Adrenal gland (tissue), 19 donors: Measurements from ENCODE around the gene LIMK1. TPM values are rescaled to one million over a fixed set of nuclear protein-coding genes. Genes with fewer than 3 reads are reported as not detected.

ENCODE experiments used
- DNase-seq, 7 donors: peaks; one replicate each; pipeline ENCODE4 v3.0.0-alpha.2; 2019 to 2020
- H3K27ac ChIP-seq, 5 donors: fragments of 200-600 bp; sonication (generic) in 4 of 5; 1 replicate in 3 of 5; 2 replicates in 2 of 5; pipeline versions ENCODE4 v1.5.1 to v1.8.0; 2016 to 2020; ENCODE audit warnings: mild to moderate bottlenecking in 1 of 5
- H3K27me3 ChIP-seq: fragments of 200-600 bp; 2 replicates; pipeline ENCODE4 v1.8.0; 2021
- H3K36me3 ChIP-seq, 2 donors: fragments of 200-600 bp; replicated peaks in 1 of 2; 1 replicate in 1 of 2; 2 replicates in 1 of 2; pipeline versions ENCODE4 v1.5.1 to v1.8.0; 2018 to 2022
- H3K4me1 ChIP-seq, 2 donors: fragments of 200-600 bp; replicated peaks in 1 of 2; 1 replicate in 1 of 2; 2 replicates in 1 of 2; pipeline versions ENCODE4 v1.5.1 to v1.8.0; 2018 to 2021
- H3K4me3 ChIP-seq, 4 donors: fragments of 200-600 bp; sonication (generic) in 3 of 4; one replicate each; pipeline ENCODE4 v1.5.1; 2016 to 2018
- H3K9me3 ChIP-seq, 3 donors: fragments of 200-600 bp; sonication (generic) in 1 of 3; replicated peaks in 1 of 3; 1 replicate in 2 of 3; 2 replicates in 1 of 3; pipeline versions ENCODE4 v1.5.1 to v1.8.0; 2016 to 2021
- POLR2A ChIP-seq, 2 donors: fragments of 450-650 bp; IDR thresholded peaks; one replicate each; pipeline ENCODE4 v1.6.1; 2017; ENCODE audit warnings: antibody characterized with exemption in 2 of 2, mild to moderate bottlenecking in 2 of 2, moderate library complexity in 1 of 2
- WGBS, 4 donors: extraction: QIAGEN DNeasy Blood & Tissue Kit in 2 of 4; methylation state at CpG; one replicate each; pipeline versions ENCODE4 v1.1.5 to v1.1.7; 2013 to 2017; 5-methylcytosine and 5-hydroxymethylcytosine counted together
- intact Hi-C, 2 donors: fragments of 100-400 bp; cut with DNase I; formaldehyde crosslinking; loops; one replicate each; pipeline versions ENCODE4 v1.14.1 to v1.15.0; 2022 to 2023
- long read RNA-seq, 10 donors: library from polyadenylated mRNA in 3 of 10; unstranded in 2 of 10; stranded (forward) in 1 of 10; transcript quantifications; one replicate each; pipeline ENCODE4 v2.0.0 and lab custom pipeline, GENCODE V29; 2021 to 2026
- polyA plus RNA-seq, 3 donors: library from polyadenylated mRNA; stranded (reverse); fragments of 200-250 nt in 2 of 3; fragments of 350-450 nt in 1 of 3; fragmentation: Illumina TruSeq in 1 of 3; extraction: RNeasy Lipid Tissue Mini Kit (QIAGEN cat#74804) in 1 of 3; gene quantifications; one replicate each; pipeline ENCODE4 v1.2.3, GENCODE V29; 2013 to 2014
- total RNA-seq, 9 donors: library from RNA; depleted of rRNA in 4 of 9; stranded (reverse); fragments of >200 nt in 4 of 9; fragments of 120-200 nt in 1 of 9; fragmentation: NEBNext Ultra II Directional in 1 of 9; extraction: Animal tissue kit (Norgen Biotek cat#: 25700) in 1 of 9; gene quantifications; one replicate each; pipeline versions ENCODE4 v1.1.0 to v1.2.4, GENCODE V29; 2013 to 2023
- TF ChIP-seq, protein P1 (sequence below), 6 experiments: fragments of 450-650 bp in 4 of 6; fragments of 200-600 bp in 2 of 6; sonication (generic) in 1 of 6; IDR thresholded peaks; 1 replicate in 5 of 6; 2 replicates in 1 of 6; pipeline versions ENCODE4 v1.5.1 to v1.8.0; 2016 to 2021; ENCODE audit warnings: antibody characterized with exemption in 6 of 6, mild to moderate bottlenecking in 2 of 6, moderate library complexity in 1 of 6
- donor health status: healthy with polysubstance abuse.
- donor health status: Bipolar disorder and iron deficiency.
- donor health status: DM: yes; HTN: yes; CAD: no.
- donor health status: DM: no; HTN: no; CAD: no.
- donor health status: DM: no; HTN: no; CAD: no.
- donor health status: DM: yes; HTN: yes; CAD: no.

Gene LIMK1
- total RNA-seq (10 to 100 TPM; 17.7 to 32.1 (median 21.8) TPM), polyA plus RNA-seq (10 to 100 TPM in 1 of 3 donors, 1 to 10 TPM in 2; 7.2 to 18.6 (median 8.9) TPM)
- long read RNA-seq, donor 1, partial matches to known transcripts = 0 of 1 reads
- long read RNA-seq, donor 1, other reads (novel, unspliced or antisense) = 0 of 1 reads
- long read RNA-seq, donor 2, partial matches to known transcripts = 0 of 2 reads
- long read RNA-seq, donor 2, other reads (novel, unspliced or antisense) = 0 of 2 reads
- long read RNA-seq, donor 3 = 0 reads
- long read RNA-seq, donor 4 = 0 reads
- long read RNA-seq, donor 5, partial matches to known transcripts = 0 of 6 reads
- long read RNA-seq, donor 5, other reads (novel, unspliced or antisense) = 2 of 6 reads
- long read RNA-seq, donor 6 = 0 reads
- long read RNA-seq, donor 7, partial matches to known transcripts = 0 of 1 reads
- long read RNA-seq, donor 7, other reads (novel, unspliced or antisense) = 0 of 1 reads
- long read RNA-seq, donor 8, transcript LIMK1-201 (16 exons, 3,219 nt) = major isoform, 7 of 7 reads
- long read RNA-seq, donor 8, partial matches to known transcripts = 0 of 7 reads
- long read RNA-seq, donor 8, other reads (novel, unspliced or antisense) = 0 of 7 reads
- long read RNA-seq, donor 9, partial matches to known transcripts = 0 of 1 reads
- long read RNA-seq, donor 9, other reads (novel, unspliced or antisense) = 0 of 1 reads
- long read RNA-seq, donor 10 = 0 reads

DNA sequence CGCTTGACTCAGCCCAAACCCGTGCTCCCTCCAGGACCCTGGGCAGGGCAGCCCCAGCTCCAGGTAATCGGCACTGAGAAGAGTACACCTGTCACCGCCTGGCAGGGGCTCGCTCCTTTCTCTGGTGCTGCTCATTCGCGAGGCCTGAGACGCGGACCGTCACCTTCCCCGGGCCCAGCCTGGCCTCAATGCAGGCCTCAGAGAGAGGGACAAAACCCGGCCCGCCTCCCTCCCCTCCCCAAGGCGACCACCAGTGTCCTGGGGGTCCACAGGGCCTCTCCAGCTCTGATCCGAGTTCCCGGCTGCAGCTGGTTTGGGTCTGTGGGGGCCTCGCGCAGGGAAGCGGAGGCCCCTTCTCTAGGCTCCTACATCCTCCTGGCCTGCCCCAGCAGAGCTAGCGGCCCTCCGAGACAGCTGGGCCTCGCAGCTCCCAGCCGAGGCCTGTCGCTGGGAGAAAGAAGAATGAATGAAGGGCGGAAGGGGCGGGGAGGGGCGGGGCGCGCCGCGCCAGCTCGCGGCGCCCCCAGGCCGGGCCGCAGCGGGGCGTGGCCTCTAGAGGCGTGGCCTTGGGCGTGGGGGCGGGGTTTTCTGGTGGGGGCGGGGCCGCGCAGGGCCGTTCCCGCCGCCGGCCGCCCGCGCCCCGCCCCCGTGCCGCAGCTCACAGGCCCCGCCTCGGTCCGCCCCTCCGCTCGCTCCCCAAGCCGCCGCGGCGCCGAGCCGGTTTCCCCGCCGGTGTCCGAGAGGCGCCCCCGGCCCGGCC, at the start of gene LIMK1:
Gene LIMK1 (plus strand): TSS at position 688 of the 760 bp plus-strand sequence. CDS start 187 bp downstream, outside the sequence.
- H3K4me1 ChIP-seq = peaks cover 16 to 21% of the 10 kb centered on the region in 2 donors
- peak; percentile 67 to 82 (median 80) for DNase-seq
- WGBS, 4 donors = 0 to 14% (median 6%) methylated on average over 3 to 65 of the region's 71 CpGs
- no peaks in the 10 kb centered on the region for H3K36me3 ChIP-seq
- peak within 1 kb of the TSS in 2 of 4 donors; percentile 73 to 79 for H3K4me3 ChIP-seq
- H3K27me3 ChIP-seq = no peaks in the 10 kb centered on the region
- H3K27ac ChIP-seq = peak within 1 kb of the TSS in 3 of 5 donors; percentile 10 to 75 (median 57)
- intact Hi-C loops = loop anchor here in 1 of 2 donors (5.0 kb wide), 1 partner anchor 99 kb away; no protein-coding TSS in a partner anchor
- no peaks in the 10 kb centered on the region for H3K9me3 ChIP-seq
- TF ChIP-seq POLR2A (IDR thresholded peaks at IDR 0.05) = peak in 1 of 2 donors; percentile 19
- TF ChIP-seq, protein P1, sequence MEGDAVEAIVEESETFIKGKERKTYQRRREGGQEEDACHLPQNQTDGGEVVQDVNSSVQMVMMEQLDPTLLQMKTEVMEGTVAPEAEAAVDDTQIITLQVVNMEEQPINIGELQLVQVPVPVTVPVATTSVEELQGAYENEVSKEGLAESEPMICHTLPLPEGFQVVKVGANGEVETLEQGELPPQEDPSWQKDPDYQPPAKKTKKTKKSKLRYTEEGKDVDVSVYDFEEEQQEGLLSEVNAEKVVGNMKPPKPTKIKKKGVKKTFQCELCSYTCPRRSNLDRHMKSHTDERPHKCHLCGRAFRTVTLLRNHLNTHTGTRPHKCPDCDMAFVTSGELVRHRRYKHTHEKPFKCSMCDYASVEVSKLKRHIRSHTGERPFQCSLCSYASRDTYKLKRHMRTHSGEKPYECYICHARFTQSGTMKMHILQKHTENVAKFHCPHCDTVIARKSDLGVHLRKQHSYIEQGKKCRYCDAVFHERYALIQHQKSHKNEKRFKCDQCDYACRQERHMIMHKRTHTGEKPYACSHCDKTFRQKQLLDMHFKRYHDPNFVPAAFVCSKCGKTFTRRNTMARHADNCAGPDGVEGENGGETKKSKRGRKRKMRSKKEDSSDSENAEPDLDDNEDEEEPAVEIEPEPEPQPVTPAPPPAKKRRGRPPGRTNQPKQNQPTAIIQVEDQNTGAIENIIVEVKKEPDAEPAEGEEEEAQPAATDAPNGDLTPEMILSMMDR (IDR thresholded peaks at IDR 0.05) = no peak

DNA sequence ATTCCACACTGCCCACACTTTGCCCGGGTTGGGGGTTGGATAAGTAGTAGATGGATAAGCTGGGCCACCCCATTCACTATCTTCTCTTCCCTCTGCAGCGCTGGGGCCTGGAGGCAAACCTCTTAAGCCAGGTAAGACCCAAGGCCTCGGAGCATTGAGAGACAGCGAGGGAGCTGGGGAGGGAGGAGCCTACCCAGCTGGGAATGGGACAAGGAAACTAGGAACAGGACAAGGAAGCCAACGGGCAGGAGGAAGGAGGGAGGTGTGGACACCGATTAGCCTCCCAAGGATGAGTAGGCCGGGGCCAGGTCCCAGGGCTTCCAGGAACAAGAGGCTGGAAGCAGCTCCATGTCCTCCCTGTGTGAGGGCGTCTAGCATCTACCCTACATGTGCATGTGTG, 46.0 kb upstream of the LIMK1 start:
- TF ChIP-seq, protein P1 (IDR thresholded peaks at IDR 0.05) = no peak
- TF ChIP-seq POLR2A (IDR thresholded peaks at IDR 0.05) = no peak
- WGBS, 4 donors = 71 to 87% (median 83%) methylated on average over 8 of the region's 8 CpGs
- intact Hi-C loops = no loop called here
- no peak for DNase-seq
- Histone ChIP-seq H3K27me3 (no peaks in the 10 kb centered on the region), H3K4me1 (peaks cover 0 to 12% of the 10 kb centered on the region in 2 donors), H3K27ac (peak overlapping the region in 2 of 5 donors; percentile 30 to 80), H3K4me3 (no peak overlapping the region), H3K36me3 (no peaks in the 10 kb centered on the region), H3K9me3 (no peaks in the 10 kb centered on the region)

DNA sequence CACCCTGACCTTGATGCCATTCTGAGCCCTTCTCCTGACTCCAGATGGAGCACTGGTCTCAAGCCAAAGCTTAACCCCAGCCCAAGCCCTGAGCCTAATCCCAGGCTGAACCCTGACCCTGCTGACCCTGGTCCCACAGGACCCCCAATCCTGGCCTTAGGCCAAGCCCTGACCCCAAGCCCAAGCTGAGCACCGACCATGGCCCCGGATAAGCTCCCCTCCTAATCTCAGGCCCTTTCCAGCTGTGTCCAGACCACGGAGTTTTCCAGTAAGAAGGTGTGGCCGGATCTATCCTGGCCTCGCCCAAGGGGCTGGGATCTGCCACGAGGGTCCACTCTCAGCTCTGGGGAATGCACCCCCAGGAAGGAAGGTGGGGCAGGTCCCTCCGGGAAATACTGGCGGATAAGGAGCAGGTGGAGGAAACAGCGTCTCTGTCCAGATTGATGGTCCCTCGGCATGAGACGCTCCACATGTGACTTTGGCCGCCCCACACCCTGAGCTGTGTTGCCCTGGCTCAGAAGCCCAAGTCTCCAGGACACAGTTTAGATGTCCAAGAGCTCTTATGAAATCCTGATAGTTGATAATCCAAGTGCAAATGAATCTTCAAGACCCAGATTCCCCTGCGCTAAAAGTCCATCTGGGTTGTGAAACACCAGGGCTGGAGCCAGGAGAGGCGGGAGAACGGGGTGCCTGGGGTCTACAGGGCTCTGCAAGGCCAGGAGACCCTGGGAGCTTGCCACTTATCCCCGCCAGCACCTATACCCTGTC, 45.2 kb upstream of the LIMK1 start:
- no peaks in the 10 kb centered on the region for H3K36me3 ChIP-seq
- no peaks in the 10 kb centered on the region for H3K27me3 ChIP-seq
- no peak for DNase-seq
- peak overlapping the region in 3 of 5 donors; percentile 30 to 80 (median 34) for H3K27ac ChIP-seq
- H3K9me3 ChIP-seq = no peaks in the 10 kb centered on the region
- peaks cover 0 to 7% of the 10 kb centered on the region in 2 donors for H3K4me1 ChIP-seq
- H3K4me3 ChIP-seq = no peak overlapping the region
- TF ChIP-seq POLR2A (IDR thresholded peaks at IDR 0.05) = no peak
- TF ChIP-seq, protein P1 (IDR thresholded peaks at IDR 0.05) = no peak
- 67 to 86% (median 75%) methylated on average over 10 to 16 of the region's 16 CpGs for WGBS, 4 donors
- intact Hi-C loops = no loop called here
